Fibroblast of upper back skin (primary cell): ENCODE measurements around the gene MEF2B.

ENCODE experiments used
- DNase-seq: peaks from one replicate; pipeline ENCODE4 v3.0.0-alpha.2; 2013

Gene MEF2B

GRCh38 chr19:19096641-19097627 lies 73.1 kb downstream of the MEF2B start:
- no peak for DNase-seq

- DNase-seq = no peak
Measured at GRCh38 chr19:19095691-19096090, 74.4 kb downstream of the MEF2B start.
